ENCODE measurements around the gene PRSS35.
A peak's percentile ranks its signal among the peaks of the same experiment; 100 is the strongest.
"Not testable (repeated sequence)": the region's sequence is repeated elsewhere in the genome, so short reads cannot be mapped to it uniquely, and the experiment has no call there.

The PRSS35 gene, protein sequence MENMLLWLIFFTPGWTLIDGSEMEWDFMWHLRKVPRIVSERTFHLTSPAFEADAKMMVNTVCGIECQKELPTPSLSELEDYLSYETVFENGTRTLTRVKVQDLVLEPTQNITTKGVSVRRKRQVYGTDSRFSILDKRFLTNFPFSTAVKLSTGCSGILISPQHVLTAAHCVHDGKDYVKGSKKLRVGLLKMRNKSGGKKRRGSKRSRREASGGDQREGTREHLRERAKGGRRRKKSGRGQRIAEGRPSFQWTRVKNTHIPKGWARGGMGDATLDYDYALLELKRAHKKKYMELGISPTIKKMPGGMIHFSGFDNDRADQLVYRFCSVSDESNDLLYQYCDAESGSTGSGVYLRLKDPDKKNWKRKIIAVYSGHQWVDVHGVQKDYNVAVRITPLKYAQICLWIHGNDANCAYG

GRCh38 chr6:83511901-83512681, at the start of gene PRSS35:
PRSS35 (plus strand) TSS chr6:83512534; CDS start chr6:83523442, 10,908 bp downstream.
- no peak for DNase-seq (ENCODE audit: low spot score)

DNA sequence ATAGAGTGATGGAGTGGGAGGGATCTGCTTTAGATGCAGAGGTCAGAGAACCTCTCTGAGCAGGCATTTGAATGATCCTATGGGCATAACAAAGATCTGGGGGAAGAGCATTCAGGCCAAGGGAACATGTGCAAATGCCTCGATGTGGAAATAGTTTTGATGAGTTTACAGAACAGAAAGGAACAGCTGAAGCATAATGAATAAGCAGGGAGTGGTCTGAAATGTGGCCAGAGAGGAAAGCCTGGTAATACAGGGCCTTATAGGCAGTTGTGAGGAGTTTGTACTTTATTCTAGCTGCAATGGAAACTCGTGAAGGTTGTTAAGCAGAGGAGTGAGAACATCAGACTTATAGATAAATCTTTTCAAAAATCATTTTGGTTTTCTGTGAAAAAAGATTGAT, 48.4 kb upstream of the PRSS35 start:
- DNase-seq (ENCODE audit: low spot score) = no peak

GRCh38 chr6:83464381-83465140, 47.8 kb upstream of the PRSS35 start:
- no peak for DNase-seq (ENCODE audit: low spot score)

DNA sequence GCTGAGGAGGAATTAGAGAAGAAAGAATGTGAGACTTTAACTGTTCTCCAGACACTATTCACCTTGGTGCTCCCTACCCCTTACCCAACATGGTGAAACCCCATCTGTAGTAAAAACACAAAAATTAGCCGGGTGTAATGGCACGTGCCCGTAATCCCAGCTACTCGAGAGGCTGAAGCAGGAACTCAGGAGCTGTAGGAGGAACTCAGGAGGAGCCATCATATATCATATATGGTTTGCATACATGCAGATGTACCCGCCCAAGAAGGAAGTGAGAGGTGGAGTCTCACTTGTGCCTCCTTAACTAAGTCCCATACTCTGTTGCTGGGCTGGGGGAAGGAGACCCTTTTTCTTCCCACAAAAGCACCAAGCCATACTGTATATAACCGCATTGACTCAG, 46.0 kb upstream of the PRSS35 start:
- DNase-seq (ENCODE audit: low spot score) = no peak

- DNase-seq (ENCODE audit: low spot score) = peak; percentile 87
These were observed 44.7 kb upstream of the PRSS35 start for GRCh38 chr6:83467620-83468036.

- peak; percentile 6 for DNase-seq (ENCODE audit: low spot score)
These were observed 42.3 kb upstream of the PRSS35 start for GRCh38 chr6:83470001-83470400.

- no peak for DNase-seq (ENCODE audit: low spot score)
These were observed 41.7 kb upstream of the PRSS35 start for GRCh38 chr6:83470587-83470986.

GRCh38 chr6:83472767-83473166, 39.6 kb upstream of the PRSS35 start:
- no peak for DNase-seq (ENCODE audit: low spot score)

DNA sequence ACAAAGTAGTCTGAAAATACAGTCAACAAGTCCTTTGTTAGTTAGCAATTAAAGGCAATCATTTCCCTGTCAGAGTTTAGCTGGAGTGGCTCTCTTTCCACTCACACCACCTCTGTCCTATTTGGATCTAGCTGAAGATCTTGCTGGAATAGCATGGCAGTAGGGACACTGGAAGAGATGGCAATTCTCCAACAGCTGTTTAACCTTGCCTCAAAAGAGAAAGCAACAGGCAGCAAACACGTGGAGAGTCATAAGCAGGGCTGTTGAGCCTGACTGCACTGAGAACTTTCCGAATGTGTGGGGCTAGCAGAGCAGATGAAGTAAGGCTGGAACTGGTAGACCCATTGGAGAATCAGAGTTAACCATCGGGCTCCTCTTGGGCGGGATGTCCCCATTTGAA, 38.0 kb upstream of the PRSS35 start:
- DNase-seq (ENCODE audit: low spot score) = no peak

DNA sequence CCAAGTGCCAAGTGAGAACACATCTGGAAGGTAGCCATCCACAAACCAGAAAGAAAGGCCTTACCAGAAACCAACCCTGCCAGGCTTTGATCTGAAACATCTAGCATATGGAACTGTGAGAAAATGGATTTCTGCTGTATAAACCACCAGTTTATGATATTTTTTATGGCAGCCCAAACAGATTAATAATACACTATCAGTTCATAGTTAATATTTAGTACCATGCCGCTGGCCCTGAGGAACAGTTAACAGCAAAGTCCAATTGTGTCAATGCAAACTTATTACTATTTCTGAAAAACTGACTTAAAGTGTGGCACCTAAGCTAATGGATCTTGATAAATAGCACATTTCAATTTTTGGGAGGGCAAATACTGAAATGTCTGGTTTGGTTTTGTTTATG, 35.4 kb upstream of the PRSS35 start:
- DNase-seq (ENCODE audit: low spot score) = no peak

GRCh38 chr6:83479389-83479788, 32.9 kb upstream of the PRSS35 start:
- DNase-seq (ENCODE audit: low spot score) = no peak

- no peak for DNase-seq (ENCODE audit: low spot score)
These were observed 31.9 kb upstream of the PRSS35 start for GRCh38 chr6:83480470-83480869.

DNA sequence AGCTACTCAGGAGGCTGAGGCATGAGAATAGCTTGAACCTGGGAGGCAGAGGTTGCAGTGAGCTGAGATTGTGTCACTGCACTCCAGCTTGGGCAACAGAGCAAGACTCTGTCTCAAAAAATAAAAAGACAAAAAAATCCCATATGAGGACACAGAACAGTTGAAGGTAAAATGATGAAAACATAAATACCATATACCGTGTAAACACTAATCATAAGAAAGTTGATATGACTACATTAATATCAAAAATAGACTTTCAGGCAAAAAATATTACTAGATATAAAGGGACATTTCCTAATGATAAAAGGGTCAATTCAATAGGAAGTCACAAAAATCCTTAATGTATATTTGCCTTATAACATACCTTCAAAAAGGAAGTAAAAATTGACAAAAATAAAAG, 30.4 kb upstream of the PRSS35 start:
- not testable (repeated sequence) for DNase-seq (ENCODE audit: low spot score)

DNA sequence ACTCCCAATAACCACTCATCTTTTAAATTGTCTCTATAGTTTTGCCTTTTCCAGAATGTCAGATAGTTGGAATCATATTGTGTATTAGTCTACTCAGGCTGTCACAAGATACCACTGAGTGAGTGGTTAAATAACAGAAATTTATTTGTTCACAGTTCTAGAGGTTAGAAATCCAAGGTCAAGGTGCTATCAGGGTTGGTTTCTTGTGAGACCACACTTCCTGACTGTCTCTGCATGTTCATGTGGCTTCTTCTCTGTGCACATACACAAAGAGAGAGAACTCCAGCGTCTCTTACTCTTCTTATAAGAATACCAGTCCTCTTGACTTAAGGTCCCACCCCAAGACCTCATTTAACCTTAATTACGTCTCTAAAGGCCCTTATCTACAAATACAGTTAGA, 23.9 kb upstream of the PRSS35 start:
- no peak for DNase-seq (ENCODE audit: low spot score)

- DNase-seq (ENCODE audit: low spot score) = no peak
These were observed 23.5 kb upstream of the PRSS35 start for GRCh38 chr6:83488861-83489260.

- DNase-seq (ENCODE audit: low spot score) = no peak
These were observed 22.0 kb upstream of the PRSS35 start for GRCh38 chr6:83490217-83490807.

DNA sequence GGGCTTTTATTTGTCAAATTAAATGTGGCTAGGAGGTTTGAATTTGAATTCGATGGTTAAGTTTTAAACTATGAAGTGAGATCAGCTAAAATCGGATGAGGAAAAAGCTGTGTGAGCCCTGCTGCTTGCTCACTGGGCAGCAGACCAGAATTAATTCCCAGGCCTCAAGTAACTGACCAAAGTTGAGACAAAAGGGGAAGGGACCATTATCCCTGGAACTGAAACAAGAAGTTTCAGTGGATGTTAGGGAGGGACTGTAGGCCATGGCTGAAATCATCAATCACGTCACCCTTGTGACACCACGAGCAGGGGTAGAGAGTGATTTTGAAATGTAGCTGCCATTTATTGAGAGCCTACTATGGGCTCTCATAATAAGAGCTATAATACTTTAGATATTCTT, 7.0 kb upstream of the PRSS35 start:
- peak; percentile 42 for DNase-seq (ENCODE audit: low spot score)

GRCh38 chr6:83509441-83509840, 2.9 kb upstream of the PRSS35 start:
- DNase-seq (ENCODE audit: low spot score) = no peak

DNA sequence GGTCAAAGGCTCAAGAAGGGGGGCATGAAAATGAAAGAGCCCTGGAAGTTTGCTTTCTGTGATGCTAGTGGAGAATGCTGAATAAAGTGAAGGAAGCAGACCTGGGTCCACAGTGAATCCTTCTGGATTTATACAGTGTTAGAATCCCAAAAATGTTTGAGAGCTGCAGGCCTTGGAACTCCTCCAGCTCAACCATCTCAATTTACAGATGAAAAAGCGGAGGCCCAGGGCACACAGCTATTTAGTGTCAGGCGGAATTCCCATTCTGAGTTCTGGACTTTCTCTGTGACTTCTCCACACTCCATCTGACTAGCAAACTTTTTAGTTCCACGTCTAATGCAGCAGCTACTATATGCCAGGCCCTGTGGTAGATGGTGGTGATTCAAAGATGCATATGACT, 1.5 kb upstream of the PRSS35 start:
- DNase-seq (ENCODE audit: low spot score) = no peak

GRCh38 chr6:83511266-83511665, 1.1 kb upstream of the PRSS35 start:
- no peak for DNase-seq (ENCODE audit: low spot score)

GRCh38 chr6:83514466-83514865, 2.1 kb downstream of the PRSS35 start:
- no peak for DNase-seq (ENCODE audit: low spot score)

- peak; percentile 79 for DNase-seq (ENCODE audit: low spot score)
These were observed 2.6 kb downstream of the PRSS35 start for GRCh38 chr6:83514866-83515466.

All from pons (tissue), 1 donor.